Smooth muscle cell (in vitro differentiated cells): ENCODE data around the gene CTF1. TPM values are rescaled to one million over a fixed set of nuclear protein-coding genes. Genes with fewer than 3 reads are reported as not detected.

Experiments used
- DNase-seq: peaks from one replicate; lab custom pipeline; 2025; ENCODE audit not compliant: unreplicated experiment; lab: John Stamatoyannopoulos, UW
- H2AFZ ChIP-seq: fragments of 200-600 bp; sonication (generic); 2 replicates; pipeline ENCODE4 v1.6.0; 2016; ENCODE audit warnings: antibody characterized with exemption, low read depth, mild to moderate bottlenecking
- H3F3A ChIP-seq: fragments of 200-600 bp; sonication (generic); 2 replicates; pipeline ENCODE4 v1.6.0; 2017; ENCODE audit warnings: antibody characterized with exemption, low read depth
- H3K27ac ChIP-seq: fragments of 200-600 bp; sonication (generic); 2 replicates; pipeline ENCODE4 v1.5.1; 2016; ENCODE audit warnings: low read depth, mild to moderate bottlenecking
- H3K27me3 ChIP-seq: fragments of 200-600 bp; sonication (generic); 2 replicates; pipeline ENCODE4 v1.6.1; 2016; ENCODE audit warnings: low read depth, mild to moderate bottlenecking
- H3K36me3 ChIP-seq: fragments of 200-600 bp; sonication (generic); 2 replicates; pipeline ENCODE4 v1.5.1; 2016; ENCODE audit warnings: low read depth
- H3K4me1 ChIP-seq: fragments of 200-600 bp; sonication (generic); 2 replicates; pipeline ENCODE4 v1.5.1; 2016; ENCODE audit warnings: low read depth
- H3K4me2 ChIP-seq: fragments of 200-600 bp; sonication (generic); 2 replicates; pipeline ENCODE4 v1.6.0; 2016; ENCODE audit warnings: mild to moderate bottlenecking
- H3K4me3 ChIP-seq: fragments of 200-600 bp; sonication (generic); 2 replicates; pipeline ENCODE4 v1.5.1; 2016; ENCODE audit warnings: mild to moderate bottlenecking
- H3K79me2 ChIP-seq: fragments of 200-600 bp; sonication (generic); 2 replicates; pipeline ENCODE4 v1.6.0; 2016; ENCODE audit warnings: low read depth, mild to moderate bottlenecking
- H3K9ac ChIP-seq: fragments of 200-600 bp; sonication (generic); 2 replicates; pipeline ENCODE4 v1.6.0; 2016; ENCODE audit warnings: low read depth
- H3K9me3 ChIP-seq: fragments of 200-600 bp; sonication (generic); replicated peaks from 2 replicates; pipeline ENCODE4 v1.5.1; 2016; ENCODE audit warnings: low read depth
- H4K20me1 ChIP-seq: fragments of 200-600 bp; sonication (generic); 2 replicates; pipeline ENCODE4 v1.6.0; 2016; ENCODE audit warnings: low read depth
- WGBS: methylation state at CpG from one replicate; pipeline ENCODE4 v1.1.7; 2016; ENCODE audit warnings: low lambda C conversion rate; 5-methylcytosine and 5-hydroxymethylcytosine counted together
- polyA plus RNA-seq: library from polyadenylated mRNA; unstranded; fragments of >200 nt; fragmentation: Nextera tagmentation; extraction: Ambion mirVana; gene quantifications from 2 replicates; pipeline ENCODE4 v1.2.1, GENCODE V29; 2016
- total RNA-seq: library from RNA; depleted of rRNA; stranded (reverse); fragments of >200 nt; gene quantifications from 2 replicates; pipeline ENCODE4 v1.2.3, GENCODE V29; 2014
- TF ChIP-seq, protein P1 (sequence below): fragments of 200-600 bp; sonication (generic); IDR thresholded peaks from 2 replicates; pipeline ENCODE4 v1.5.1; 2017; ENCODE audit warnings: borderline replicate concordance, mild to moderate bottlenecking, antibody characterized with exemption; ENCODE audit not compliant: insufficient read depth, poor library complexity, severe bottlenecking

The CTF1 gene
- total and polyA plus RNA-seq, 2 experiments from 2014 or later, result 0.76 to 8.1 TPM

- WGBS, result 96% methylated on average over 19 of the region's 19 CpGs
- no peak for DNase-seq
- no peak overlapping the region for H3K9ac ChIP-seq
- no peak overlapping the region for H3K27ac ChIP-seq
- no peaks in the 10 kb centered on the region for H3K4me1 ChIP-seq
- no peak overlapping the region for H3K4me2 ChIP-seq
- H3K9me3 ChIP-seq, result no peaks in the 10 kb centered on the region
- H4K20me1 ChIP-seq, result no peaks in the 10 kb centered on the region
- no peak overlapping the region for H3K4me3 ChIP-seq
- no peaks in the 10 kb centered on the region for H3K27me3 ChIP-seq
- no peaks in the 10 kb centered on the region for H3F3A ChIP-seq
- no peak overlapping the region for H2AFZ ChIP-seq
- TF ChIP-seq, protein P1, sequence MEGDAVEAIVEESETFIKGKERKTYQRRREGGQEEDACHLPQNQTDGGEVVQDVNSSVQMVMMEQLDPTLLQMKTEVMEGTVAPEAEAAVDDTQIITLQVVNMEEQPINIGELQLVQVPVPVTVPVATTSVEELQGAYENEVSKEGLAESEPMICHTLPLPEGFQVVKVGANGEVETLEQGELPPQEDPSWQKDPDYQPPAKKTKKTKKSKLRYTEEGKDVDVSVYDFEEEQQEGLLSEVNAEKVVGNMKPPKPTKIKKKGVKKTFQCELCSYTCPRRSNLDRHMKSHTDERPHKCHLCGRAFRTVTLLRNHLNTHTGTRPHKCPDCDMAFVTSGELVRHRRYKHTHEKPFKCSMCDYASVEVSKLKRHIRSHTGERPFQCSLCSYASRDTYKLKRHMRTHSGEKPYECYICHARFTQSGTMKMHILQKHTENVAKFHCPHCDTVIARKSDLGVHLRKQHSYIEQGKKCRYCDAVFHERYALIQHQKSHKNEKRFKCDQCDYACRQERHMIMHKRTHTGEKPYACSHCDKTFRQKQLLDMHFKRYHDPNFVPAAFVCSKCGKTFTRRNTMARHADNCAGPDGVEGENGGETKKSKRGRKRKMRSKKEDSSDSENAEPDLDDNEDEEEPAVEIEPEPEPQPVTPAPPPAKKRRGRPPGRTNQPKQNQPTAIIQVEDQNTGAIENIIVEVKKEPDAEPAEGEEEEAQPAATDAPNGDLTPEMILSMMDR, result no peak
- no peaks in the 10 kb centered on the region for H3K79me2 ChIP-seq
- H3K36me3 ChIP-seq, result no peaks in the 10 kb centered on the region
These were observed 7.8 kb downstream of the CTF1 start for GRCh38 chr16:30904114-30904780.

- H3K27ac ChIP-seq, result no peak overlapping the region
- peaks cover 5% of the 10 kb centered on the region for H3K4me1 ChIP-seq
- H3K9me3 ChIP-seq, result no peaks in the 10 kb centered on the region
- H3F3A ChIP-seq, result no peaks in the 10 kb centered on the region
- H3K36me3 ChIP-seq, result no peaks in the 10 kb centered on the region
- no peak overlapping the region for H2AFZ ChIP-seq
- TF ChIP-seq, protein P1, result no peak
- DNase-seq, result no peak
- WGBS, result 86% methylated on average over 4 of the region's 4 CpGs
- no peaks in the 10 kb centered on the region for H3K27me3 ChIP-seq
- no peak overlapping the region for H3K9ac ChIP-seq
- H3K4me2 ChIP-seq, result no peak overlapping the region
- no peak overlapping the region for H3K4me3 ChIP-seq
- H4K20me1 ChIP-seq, result no peaks in the 10 kb centered on the region
- H3K79me2 ChIP-seq, result no peaks in the 10 kb centered on the region
These were observed 10.7 kb downstream of the CTF1 start for GRCh38 chr16:30907064-30907463.

- 74% methylated on average over 18 of the region's 18 CpGs for whole genome bisulfite sequencing
- H3F3A ChIP-seq, result no peaks in the 10 kb centered on the region
These were observed 14.1 kb downstream of the CTF1 start for GRCh38 chr16:30910427-30911029.

More at GRCh38 chr16:30910427-30911029, 14.1 kb downstream of the CTF1 start:
- H3K79me2 ChIP-seq, result no peaks in the 10 kb centered on the region
- TF ChIP-seq, protein P1, result no peak
- H3K4me2 ChIP-seq, result no peak overlapping the region
- H3K36me3 ChIP-seq, result no peaks in the 10 kb centered on the region
- H3K9ac ChIP-seq, result no peak overlapping the region
- H3K27me3 ChIP-seq, result no peaks in the 10 kb centered on the region
- no peak overlapping the region for H2AFZ ChIP-seq
- no peak overlapping the region for H3K4me3 ChIP-seq
- peaks cover 5% of the 10 kb centered on the region for H3K4me1 ChIP-seq
- DNase-seq, result no peak
- no peaks in the 10 kb centered on the region for H4K20me1 ChIP-seq
- H3K27ac ChIP-seq, result no peak overlapping the region
- H3K9me3 ChIP-seq, result no peaks in the 10 kb centered on the region
